PC-3 (cell line): ENCODE data around the gene ALCAM. TPM values are rescaled to one million over a fixed set of nuclear protein-coding genes. Genes with fewer than 3 reads are reported as not detected.

Source experiments
- ATAC-seq: fragments of 200-7000 bp; cut with Tn5 transposase; 2 replicates; pipeline ENCODE4 v1.9.1; 2020; ENCODE audit warnings: mild to moderate bottlenecking, moderate library complexity
- BruUV-seq: library from RNA; stranded (reverse); fragments of 400-500 nt; replicated peaks from 2 replicates; lab custom pipeline; 2021; lab: Mats Ljungman, UMichigan
- CTCF ChIA-PET: fragments of 300-600 bp; sonication (Branson Sonifier 250); formaldehyde crosslinking; loops from one replicate; lab custom pipeline; 2022; ENCODE audit warnings: antibody characterized with exemption; lab: Charles Lee
- POLR2A ChIA-PET: fragments of 300-600 bp; sonication (Branson Sonifier 250); formaldehyde crosslinking; loops from one replicate; lab custom pipeline; 2022; ENCODE audit warnings: antibody characterized with exemption; ENCODE audit not compliant: unreplicated experiment; lab: Charles Lee
- DNase-seq: peaks from one replicate; pipeline ENCODE4 v3.0.0-alpha.2; 2015
- H2AFZ ChIP-seq: fragments of 300-600 bp; sonication (generic); 2 replicates; pipeline ENCODE4 v1.6.0; 2016; ENCODE audit warnings: antibody characterized with exemption, low read length
- H3F3A ChIP-seq: fragments of 300-600 bp; sonication (generic); one replicate; pipeline ENCODE4 v1.6.0; 2017; ENCODE audit warnings: antibody characterized with exemption, low read length, control low read depth, mild to moderate bottlenecking; ENCODE audit not compliant: unreplicated experiment
- H3K27ac ChIP-seq: fragments of 300-600 bp; sonication (generic); 2 replicates; pipeline ENCODE4 v1.5.1; 2016; ENCODE audit warnings: mild to moderate bottlenecking, low read length
- H3K27me3 ChIP-seq: fragments of 300-600 bp; sonication (generic); 2 replicates; pipeline ENCODE4 v1.6.1; 2016; ENCODE audit warnings: low read length, mixed read lengths
- H3K36me3 ChIP-seq: fragments of 300-600 bp; sonication (generic); 2 replicates; pipeline ENCODE4 v1.6.1; 2016; ENCODE audit warnings: low read depth, mixed run types, low read length, mixed read lengths
- H3K4me1 ChIP-seq: fragments of 300-600 bp; sonication (generic); 2 replicates; pipeline ENCODE4 v1.5.1; 2016; ENCODE audit warnings: low read length; ENCODE audit not compliant: insufficient read depth
- H3K4me2 ChIP-seq: fragments of 300-600 bp; sonication (generic); 2 replicates; pipeline ENCODE4 v1.6.0; 2016; ENCODE audit warnings: low read length
- H3K4me3 ChIP-seq: fragments of 300-600 bp; sonication (generic); 2 replicates; pipeline ENCODE4 v1.5.1; 2016; ENCODE audit warnings: mild to moderate bottlenecking, low read length, mixed read lengths
- H3K79me2 ChIP-seq: fragments of 300-600 bp; sonication (generic); 2 replicates; pipeline ENCODE4 v1.6.1; 2017; ENCODE audit warnings: low read length, mixed read lengths
- H3K9ac ChIP-seq: fragments of 300-600 bp; sonication (generic); 2 replicates; pipeline ENCODE4 v1.6.0; 2016; ENCODE audit warnings: mild to moderate bottlenecking, low read length
- H3K9me2 ChIP-seq: fragments of 300-600 bp; sonication (generic); replicated peaks from 2 replicates; pipeline ENCODE4 v1.6.1; 2016; ENCODE audit warnings: mixed run types, low read length, mixed read lengths
- H3K9me3 ChIP-seq: fragments of 300-600 bp; sonication (generic); 2 replicates; pipeline ENCODE4 v1.6.1; 2016; ENCODE audit warnings: low read length, mixed read lengths
- H4K20me1 ChIP-seq: fragments of 300-600 bp; sonication (generic); 2 replicates; pipeline ENCODE4 v1.6.1; 2016; ENCODE audit warnings: low read length, mixed read lengths
- EZH2 ChIP-seq: fragments of 300-600 bp; sonication (generic); IDR thresholded peaks from one replicate; pipeline ENCODE4 v1.6.1; 2017; ENCODE audit warnings: antibody characterized with exemption, mild to moderate bottlenecking, low read length; ENCODE audit not compliant: unreplicated experiment
- EZH2phosphoT487 ChIP-seq: fragments of 300-600 bp; sonication (generic); IDR thresholded peaks from 2 replicates; pipeline ENCODE4 v1.6.1; 2018; ENCODE audit warnings: mild to moderate bottlenecking, antibody characterized with exemption, low read length, borderline replicate concordance
- intact Hi-C: fragments of 100-400 bp; cut with micrococcal nuclease; formaldehyde crosslinking; loops from 2 replicates; pipeline ENCODE4 v1.9.0; 2023
- total RNA-seq: library from RNA; depleted of rRNA; stranded (reverse); fragments of >200 nt; gene quantifications from 2 replicates; pipeline ENCODE4 v1.2.3, GENCODE V29; 2014
- TF ChIP-seq, protein P1 (sequence below): fragments of 300-600 bp; sonication (generic); conservative IDR thresholded peaks from 2 replicates; pipeline ENCODE4 v1.5.1; 2017; ENCODE audit warnings: antibody characterized with exemption, low read depth, mild to moderate bottlenecking, low read length

The ALCAM gene
- total RNA-seq, 1 experiment from 2014 or later, result 169 TPM

DNA sequence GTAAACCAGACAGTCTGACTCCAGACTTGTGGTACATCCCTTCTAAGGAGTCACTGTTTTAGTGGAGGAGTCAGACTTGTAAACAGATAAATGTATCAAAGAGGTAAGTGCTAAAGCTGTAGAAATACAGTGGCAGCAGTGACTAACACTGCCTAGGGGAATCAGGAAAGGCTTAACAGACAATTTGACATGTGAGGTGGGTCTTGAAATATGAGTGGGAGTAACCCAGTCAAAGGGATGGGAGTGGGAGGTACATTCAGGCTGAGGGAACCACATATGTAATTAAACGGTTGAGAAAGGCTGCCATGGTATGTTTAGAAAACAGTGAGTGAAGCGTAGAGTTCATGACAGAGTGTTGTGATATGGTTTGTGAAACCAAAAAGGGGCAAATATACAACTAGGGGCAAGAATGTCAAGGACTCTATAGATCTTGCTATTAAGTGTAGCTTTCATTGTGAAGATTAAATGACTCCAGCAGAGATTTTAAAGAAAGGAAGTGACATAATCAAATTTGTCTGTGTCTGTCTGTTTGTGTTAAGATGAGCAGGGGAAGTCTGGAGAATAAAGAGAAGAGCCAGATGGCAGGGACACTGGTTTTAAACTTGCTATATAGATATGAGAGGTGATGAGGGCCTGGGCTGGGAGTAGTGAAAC is 11.2 kb upstream of the ALCAM start:
- H3K79me2 ChIP-seq, result no peaks in the 10 kb centered on the region
- peak overlapping the region; percentile 77 for H3K27ac ChIP-seq
- DNase-seq, result peak; percentile 93
- H3K9me2 ChIP-seq, result no peaks in the 10 kb centered on the region
- H3K9me3 ChIP-seq, result no peaks in the 10 kb centered on the region
- H3K36me3 ChIP-seq, result no peaks in the 10 kb centered on the region
- no peak overlapping the region for H2AFZ ChIP-seq
- peak overlapping the region; percentile 27 for H3K4me2 ChIP-seq
- no TSS peak for BruUV-seq
- intact Hi-C loops, result loop anchor here (2.0 kb wide), 1 partner anchor 27 kb away; no protein-coding TSS in a partner anchor
- ChIA-PET POLR2A (no interaction called here), CTCF (interaction anchor here (0.8 kb wide), 1 partner anchor 9 kb away, joined by 4 read pairs; no protein-coding TSS in a partner anchor)
- no peak overlapping the region for H3K9ac ChIP-seq
- TF ChIP-seq, protein P1, sequence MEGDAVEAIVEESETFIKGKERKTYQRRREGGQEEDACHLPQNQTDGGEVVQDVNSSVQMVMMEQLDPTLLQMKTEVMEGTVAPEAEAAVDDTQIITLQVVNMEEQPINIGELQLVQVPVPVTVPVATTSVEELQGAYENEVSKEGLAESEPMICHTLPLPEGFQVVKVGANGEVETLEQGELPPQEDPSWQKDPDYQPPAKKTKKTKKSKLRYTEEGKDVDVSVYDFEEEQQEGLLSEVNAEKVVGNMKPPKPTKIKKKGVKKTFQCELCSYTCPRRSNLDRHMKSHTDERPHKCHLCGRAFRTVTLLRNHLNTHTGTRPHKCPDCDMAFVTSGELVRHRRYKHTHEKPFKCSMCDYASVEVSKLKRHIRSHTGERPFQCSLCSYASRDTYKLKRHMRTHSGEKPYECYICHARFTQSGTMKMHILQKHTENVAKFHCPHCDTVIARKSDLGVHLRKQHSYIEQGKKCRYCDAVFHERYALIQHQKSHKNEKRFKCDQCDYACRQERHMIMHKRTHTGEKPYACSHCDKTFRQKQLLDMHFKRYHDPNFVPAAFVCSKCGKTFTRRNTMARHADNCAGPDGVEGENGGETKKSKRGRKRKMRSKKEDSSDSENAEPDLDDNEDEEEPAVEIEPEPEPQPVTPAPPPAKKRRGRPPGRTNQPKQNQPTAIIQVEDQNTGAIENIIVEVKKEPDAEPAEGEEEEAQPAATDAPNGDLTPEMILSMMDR, result no peak
- TF ChIP-seq EZH2 (no peak), EZH2phosphoT487 (no peak)
- peaks cover 77% of the 10 kb centered on the region for H3K4me1 ChIP-seq
- no peaks in the 10 kb centered on the region for H4K20me1 ChIP-seq
- peak; percentile 65 for ATAC-seq
- no peak overlapping the region for H3K4me3 ChIP-seq
- H3F3A ChIP-seq, result peaks cover 4% of the 10 kb centered on the region
- H3K27me3 ChIP-seq, result no peaks in the 10 kb centered on the region

DNA sequence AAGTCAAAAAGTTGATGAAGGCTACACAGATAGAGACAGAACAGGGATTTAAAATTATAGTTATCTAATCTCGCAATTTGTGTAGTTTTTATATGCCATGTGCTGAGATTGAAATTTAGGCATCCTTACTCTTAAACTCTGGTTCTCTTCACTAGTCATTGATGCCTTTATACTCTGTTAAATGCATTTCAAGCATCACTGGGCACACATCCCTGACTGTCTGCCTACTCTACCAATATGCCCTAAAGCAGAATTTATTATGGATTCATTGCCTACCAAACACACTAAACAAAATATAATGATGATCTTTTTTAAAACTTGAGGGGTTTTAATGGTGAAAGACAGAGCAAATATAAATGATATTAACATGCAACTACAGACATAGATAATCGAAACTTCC is 10.3 kb upstream of the ALCAM start:
- H2AFZ ChIP-seq, result no peak overlapping the region
- TF ChIP-seq EZH2phosphoT487 (no peak), EZH2 (no peak)
- H4K20me1 ChIP-seq, result no peaks in the 10 kb centered on the region
- no peaks in the 10 kb centered on the region for H3K9me3 ChIP-seq
- intact Hi-C loops, result no loop called here
- ATAC-seq (no peak), DNase-seq (no peak)
- POLR2A ChIA-PET, result interaction anchor here (0.6 kb wide), 1 partner anchor 176 kb away, joined by 3 read pairs; no protein-coding TSS in a partner anchor
- no peaks in the 10 kb centered on the region for H3K27me3 ChIP-seq
- H3K36me3 ChIP-seq, result no peaks in the 10 kb centered on the region
- CTCF ChIA-PET, result no interaction called here
- no peak overlapping the region for H3K9ac ChIP-seq
- no TSS peak for BruUV-seq
- H3K79me2 ChIP-seq, result no peaks in the 10 kb centered on the region
- H3K4me1 ChIP-seq, result peaks cover 78% of the 10 kb centered on the region
- peaks cover 4% of the 10 kb centered on the region for H3F3A ChIP-seq
- no peaks in the 10 kb centered on the region for H3K9me2 ChIP-seq
- no peak overlapping the region for H3K4me3 ChIP-seq
- H3K4me2 ChIP-seq, result no peak overlapping the region
- H3K27ac ChIP-seq, result peak overlapping the region; percentile 77; the same call in 1 of the 2 replicates

- H3K4me1 ChIP-seq, result peaks cover 78% of the 10 kb centered on the region
- H3K27ac ChIP-seq, result no peak overlapping the region
Measured at GRCh38 chr3:105356988-105357387, 9.7 kb upstream of the ALCAM start.

More at GRCh38 chr3:105356988-105357387, 9.7 kb upstream of the ALCAM start:
- Histone ChIP-seq H3K79me2 (no peaks in the 10 kb centered on the region), H3K36me3 (no peaks in the 10 kb centered on the region), H3K4me3 (no peak overlapping the region), H3K9me2 (no peaks in the 10 kb centered on the region), H3K9ac (no peak overlapping the region), H4K20me1 (no peaks in the 10 kb centered on the region), H2AFZ (no peak overlapping the region), H3F3A (peaks cover 4% of the 10 kb centered on the region), H3K27me3 (no peaks in the 10 kb centered on the region), H3K9me3 (no peaks in the 10 kb centered on the region), H3K4me2 (no peak overlapping the region)
- no TSS peak for BruUV-seq
- intact Hi-C loops, result no loop called here
- ChIA-PET POLR2A (no interaction called here), CTCF (no interaction called here)
- TF ChIP-seq, protein P1, result no peak
- TF ChIP-seq EZH2 (no peak), EZH2phosphoT487 (no peak)
- no peak for DNase-seq
- no peak for ATAC-seq
